NCI-H146 treated with DMSO at 0.1 percent for 48 hours (cell line): ENCODE data around the gene ABHD17C.
"Not testable (repeated sequence)": the region's sequence is repeated elsewhere in the genome, so short reads cannot be mapped to it uniquely, and the experiment has no call there.

Experiments used
- DNase-seq: peaks from one replicate; lab custom pipeline; 2025; ENCODE audit not compliant: unreplicated experiment; lab: John Stamatoyannopoulos, UW

Gene ABHD17C

DNA sequence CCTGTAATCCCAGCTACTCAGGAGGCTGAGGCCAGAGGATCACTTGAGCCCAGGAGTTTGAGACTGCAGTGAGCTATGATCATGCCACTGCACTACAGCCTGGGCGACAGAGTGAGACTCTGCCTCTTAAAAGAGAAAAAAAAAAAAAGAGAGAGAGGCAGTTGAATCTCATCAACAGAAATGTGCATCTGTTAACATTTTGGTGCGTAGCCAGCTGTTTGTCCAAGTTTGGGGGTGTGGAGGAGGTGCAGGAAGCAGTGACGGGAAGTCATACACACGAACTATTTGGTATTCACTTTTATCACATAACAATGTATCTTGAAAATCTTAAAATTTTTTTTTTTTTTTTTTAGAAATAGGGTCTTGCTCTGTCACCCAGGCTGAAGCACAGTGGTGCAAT lies 65.8 kb downstream of the ABHD17C start:
- no peak for DNase-seq

DNA sequence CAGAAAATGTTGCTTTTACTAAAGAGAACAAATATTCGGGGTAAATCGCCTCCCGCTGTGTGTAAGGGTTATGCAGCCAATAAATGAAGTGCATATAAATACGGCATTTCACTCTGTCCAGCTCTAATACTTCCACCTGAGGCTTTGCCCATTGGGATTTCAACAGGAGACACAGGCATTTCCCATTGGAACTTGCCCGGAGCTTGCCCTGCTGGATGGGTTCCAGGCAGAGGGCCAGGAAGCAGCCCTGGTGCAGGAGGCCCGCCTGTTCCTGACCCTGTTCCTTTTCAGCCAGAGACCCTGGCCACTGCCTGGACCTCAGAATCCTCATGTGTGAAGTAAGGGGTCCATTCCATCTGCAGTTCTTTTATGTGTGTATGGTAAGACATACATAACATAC lies 66.6 kb downstream of the ABHD17C start:
- no peak for DNase-seq

DNA sequence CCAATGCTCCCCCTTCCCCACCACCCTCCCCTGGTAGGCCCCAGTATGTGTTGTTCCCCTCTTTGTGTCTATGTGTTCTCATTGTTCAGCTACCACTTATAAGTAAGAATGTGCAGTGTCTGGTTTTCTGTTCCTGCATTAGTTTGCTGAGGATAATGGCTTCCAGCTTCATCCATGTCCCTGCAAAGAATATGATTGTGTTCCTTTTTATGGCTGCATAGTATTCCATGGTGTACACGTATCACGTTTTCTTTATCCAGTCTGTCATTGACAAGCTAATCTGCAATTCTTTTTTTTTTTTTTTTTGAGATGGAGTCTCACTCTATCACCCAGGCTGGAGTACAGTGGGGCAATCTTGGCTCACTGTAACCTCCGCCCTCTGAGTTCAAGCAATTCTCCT lies 68.1 kb downstream of the ABHD17C start:
- not testable (repeated sequence) for DNase-seq

DNA sequence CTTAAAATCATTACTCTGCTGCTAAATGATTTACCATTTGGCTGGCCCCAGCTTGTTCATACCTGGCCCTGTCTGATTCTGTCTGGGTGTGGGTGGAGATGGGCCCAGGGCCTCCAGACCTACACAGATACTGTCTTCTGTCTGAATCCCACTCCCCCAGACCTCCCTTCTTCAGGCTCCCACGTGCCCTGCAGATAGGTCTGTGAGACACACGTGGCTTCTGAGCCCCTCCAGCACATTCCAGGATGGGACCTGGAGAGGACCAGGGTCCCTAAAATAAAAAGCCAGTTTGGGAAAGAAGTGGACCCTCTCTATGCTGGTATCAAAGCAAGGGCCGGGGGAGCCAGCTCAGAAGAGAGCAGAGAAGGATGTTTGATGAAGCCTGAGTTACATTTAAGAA lies 69.4 kb downstream of the ABHD17C start:
- DNase-seq, result no peak

DNA sequence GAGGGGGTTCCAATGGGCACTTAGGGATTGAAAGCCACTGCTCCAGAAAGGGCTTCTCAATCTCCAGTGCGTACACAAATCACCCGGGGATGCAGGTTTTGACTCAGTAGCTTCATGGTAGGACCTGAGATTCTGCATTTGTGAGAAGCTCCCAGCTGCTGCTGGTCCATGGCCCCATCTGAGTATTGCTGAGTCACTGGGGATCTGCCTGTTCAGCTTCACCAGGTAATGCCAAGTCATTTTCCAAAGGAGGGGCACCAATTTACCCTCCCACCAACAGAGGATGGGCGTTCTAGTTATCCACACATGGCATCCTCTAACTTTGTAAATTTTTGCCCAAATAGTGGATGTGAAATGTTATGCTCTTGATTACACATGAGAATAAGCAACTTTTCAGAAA lies 71.2 kb downstream of the ABHD17C start:
- no peak for DNase-seq

DNA sequence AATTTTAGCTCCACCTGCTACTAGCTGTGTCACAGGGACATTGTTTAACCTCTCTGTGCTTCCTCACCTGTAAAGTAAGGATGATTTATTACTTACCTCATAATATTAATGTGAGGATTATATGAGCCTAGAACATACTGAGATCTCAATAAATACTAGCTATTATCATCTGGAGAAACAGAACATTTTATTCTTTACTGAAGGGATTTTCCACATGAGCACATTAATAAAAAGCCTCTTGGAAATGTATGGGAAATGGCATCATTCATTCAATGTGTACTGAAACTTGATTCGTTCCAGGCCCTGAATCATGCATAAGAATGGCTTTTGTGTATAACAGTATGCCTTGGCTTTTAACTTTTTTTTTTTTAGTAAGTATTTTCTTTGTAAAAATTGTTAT lies 73.0 kb downstream of the ABHD17C start:
- no peak for DNase-seq

DNA sequence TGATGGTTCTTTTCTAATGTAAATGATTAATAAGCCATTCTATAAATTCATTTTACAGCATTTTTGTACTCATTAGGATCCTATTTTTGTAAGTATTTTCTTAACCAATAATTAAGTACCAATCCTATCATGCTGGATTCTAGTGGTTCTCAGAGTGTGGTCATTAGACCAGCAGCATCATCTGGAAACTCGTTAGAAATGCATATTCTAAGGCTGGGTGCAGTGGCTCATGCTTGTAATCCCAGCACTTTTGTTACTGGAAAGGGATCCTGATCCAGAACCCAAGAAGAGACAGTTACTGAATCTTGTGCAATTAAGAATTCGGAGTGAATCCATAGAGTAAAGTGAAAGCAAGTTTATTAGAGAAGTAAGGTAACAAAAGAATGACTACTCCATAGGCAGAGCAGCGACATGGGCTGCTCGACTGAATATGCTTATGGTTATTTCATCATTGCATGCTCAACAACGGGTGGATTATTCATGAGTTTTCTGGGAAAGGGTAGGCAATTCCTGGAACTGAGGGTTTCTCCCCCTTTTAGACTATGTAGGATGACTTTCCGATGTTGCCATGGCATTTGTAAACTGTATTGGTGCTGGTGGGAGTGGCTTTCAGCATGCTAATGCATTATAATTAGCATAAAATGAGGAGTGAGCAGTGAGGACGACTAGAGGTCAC lies 74.2 kb downstream of the ABHD17C start:
- DNase-seq, result no peak

DNA sequence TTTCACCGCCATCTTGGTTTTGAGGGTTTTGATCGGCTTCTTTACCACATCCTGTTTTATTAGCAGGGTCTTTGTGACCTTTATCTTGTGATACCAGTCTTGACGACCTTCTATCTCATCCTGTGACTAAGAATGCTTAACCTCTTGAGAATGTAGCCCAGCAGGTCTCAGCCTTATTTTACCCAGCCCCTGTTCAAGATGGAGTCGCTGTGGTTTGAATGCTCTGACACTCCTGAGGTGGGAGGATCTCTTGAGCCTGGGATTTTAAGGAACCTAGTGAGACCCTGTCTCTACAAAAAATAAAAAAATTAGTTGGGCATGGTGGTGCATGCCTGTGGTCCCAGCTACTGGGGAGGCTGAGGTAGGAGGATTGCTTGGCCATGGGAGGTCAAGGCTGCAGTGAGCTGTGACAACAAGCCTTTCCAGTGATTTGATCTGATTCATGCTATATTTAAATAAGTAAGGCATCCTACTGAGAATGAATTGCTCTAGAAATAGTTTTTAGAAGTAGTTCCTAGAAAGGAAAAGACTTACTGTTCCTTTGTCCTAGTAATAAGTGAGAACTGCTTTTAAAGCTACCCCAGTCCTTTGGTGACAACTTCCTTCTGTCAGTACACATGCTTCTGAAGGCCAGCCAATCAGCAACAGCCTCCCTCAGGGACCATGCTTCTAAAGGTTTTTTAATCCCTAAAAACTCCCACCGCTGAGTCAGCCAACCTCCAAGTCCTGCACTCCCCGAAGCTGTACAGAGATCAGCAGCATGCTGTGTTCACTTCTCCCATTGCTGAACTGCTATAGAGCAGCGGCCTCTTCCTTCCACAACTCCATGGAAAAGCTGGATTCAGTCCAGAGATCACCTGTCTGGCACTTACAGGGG lies 75.0 kb downstream of the ABHD17C start:
- no peak for DNase-seq

DNA sequence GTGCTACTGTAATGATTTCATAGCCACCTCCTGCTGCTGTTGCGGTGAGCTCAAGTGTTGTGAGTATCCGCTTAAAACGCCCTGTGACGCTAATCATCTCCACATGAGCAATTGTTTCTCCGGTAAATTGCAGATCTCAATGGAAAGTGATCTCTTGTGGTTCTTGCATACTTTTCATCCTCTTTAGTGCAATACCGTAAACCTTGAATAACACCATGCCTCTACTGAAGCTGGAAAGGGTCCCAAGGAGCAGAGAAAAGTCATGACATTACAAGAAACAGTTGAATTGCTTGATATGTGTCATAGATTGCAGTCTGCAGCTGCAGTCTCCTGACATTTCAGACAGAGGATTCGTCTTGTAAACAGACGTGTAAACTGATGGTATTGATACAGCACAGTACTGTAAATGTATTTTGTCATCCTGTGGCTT lies 78.0 kb downstream of the ABHD17C start:
- peak; percentile 41 for DNase-seq

DNA sequence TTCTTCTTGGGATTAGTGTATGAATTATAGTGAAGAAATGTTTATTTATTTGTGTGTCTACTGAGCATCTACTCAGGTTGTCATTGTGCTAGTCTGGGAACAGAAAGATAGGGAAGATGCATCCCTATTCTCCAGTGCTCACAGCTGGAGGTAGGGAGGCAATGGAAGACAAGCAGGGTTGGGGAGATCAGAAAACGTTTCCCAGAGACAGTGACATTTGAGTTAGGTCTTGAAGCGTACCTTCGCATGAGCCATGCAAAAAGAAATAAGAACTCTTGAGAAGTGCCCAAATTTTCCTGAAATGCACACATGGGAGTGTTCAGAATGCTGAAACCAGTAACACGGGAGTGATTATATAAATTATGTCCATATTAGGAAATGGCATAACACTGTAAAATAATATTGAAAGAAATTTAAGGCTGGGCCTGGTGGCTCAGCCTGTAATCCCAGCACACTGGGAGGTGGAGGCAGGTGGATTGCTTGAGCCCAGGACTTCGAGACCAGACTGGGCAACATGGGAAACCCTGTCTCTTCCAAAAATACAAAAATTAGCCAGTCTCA lies 78.8 kb downstream of the ABHD17C start:
- DNase-seq, result no peak

DNA sequence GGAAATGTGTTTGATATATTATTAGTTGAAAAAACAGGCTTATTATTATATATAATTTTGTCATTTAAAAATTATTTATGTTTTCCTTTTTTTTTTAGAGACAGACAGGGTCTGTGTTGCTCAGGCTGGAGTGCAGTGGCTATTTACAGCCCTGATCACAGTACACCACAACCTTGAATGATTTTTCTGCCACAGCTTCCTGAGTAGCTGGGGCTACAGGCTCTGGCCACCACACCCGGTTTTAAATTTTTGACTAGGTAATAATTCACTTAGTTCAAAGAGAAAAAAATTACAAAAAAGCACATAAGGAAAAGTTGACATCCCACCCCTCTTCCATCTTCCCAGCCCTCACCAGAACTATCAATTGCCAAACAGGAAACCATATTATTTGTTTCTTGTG lies 79.4 kb downstream of the ABHD17C start:
- DNase-seq, result no peak

DNA sequence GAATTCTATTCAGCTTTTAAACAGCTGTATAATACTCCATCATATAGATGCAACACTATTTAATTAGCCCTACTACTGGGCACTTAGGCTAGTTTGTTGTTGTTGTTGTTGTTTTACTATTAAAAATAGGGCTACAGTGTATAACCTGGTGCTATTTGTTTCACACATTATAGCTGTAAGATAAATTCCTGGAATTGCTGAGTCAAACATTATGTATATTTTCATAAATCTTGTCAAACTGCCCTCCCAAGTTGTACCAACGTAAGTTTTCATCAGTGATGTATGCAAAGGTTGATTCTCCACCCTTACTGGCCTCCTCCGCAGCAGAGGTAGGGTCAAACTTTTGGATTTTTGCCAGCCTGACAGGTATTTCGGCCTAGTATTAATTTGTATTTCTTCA lies 80.2 kb downstream of the ABHD17C start:
- no peak for DNase-seq

DNA sequence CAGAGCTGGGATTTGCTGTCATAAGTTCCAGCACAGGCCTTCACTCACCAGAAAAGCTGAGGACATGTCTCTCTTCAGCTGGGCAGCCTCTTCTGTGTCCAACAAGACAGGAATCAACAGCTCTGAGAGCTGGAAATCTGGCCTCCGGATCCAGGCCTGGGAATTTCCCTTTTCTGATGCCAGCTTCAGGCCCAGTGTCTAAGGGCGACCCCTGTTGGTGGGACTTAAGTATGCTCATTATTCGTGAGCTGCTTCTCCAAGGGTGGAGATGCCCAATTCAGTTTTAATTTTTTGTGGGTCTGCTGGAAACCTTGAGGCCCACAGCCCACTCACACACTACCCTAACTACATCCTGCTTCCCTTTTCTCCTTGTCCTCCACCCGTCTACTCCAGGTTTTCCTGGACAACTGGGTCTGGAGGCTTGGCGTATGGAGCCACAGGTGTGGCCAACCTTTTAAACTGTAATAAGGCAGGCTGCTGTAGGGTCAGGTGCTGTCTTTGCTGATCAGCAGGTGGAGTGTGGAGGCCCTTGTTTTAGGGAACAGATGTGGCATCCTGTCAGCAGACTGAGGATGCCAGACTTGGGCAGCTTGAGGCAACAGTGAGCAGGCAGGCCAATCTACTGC lies 81.4 kb downstream of the ABHD17C start:
- DNase-seq, result peak; percentile 52

DNA sequence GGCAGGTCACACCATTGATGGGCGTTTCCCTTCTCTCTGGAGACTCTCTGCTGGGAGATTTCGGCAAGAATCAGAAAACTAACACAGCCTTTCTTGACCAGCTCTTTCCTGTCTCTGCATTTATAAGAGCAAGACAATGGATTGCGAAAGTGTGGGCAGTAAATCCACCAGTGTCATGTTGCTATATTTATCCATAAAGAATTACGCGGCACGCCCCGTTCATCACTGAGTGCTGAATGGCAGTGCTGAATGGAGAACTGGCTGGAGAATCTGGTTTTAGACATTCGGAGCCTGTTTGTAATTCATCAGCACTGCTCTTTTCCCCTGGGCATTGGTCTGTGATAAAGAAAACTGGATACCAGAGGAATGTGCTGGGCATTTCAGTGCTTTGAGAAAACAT lies 82.0 kb downstream of the ABHD17C start:
- DNase-seq, result no peak

DNA sequence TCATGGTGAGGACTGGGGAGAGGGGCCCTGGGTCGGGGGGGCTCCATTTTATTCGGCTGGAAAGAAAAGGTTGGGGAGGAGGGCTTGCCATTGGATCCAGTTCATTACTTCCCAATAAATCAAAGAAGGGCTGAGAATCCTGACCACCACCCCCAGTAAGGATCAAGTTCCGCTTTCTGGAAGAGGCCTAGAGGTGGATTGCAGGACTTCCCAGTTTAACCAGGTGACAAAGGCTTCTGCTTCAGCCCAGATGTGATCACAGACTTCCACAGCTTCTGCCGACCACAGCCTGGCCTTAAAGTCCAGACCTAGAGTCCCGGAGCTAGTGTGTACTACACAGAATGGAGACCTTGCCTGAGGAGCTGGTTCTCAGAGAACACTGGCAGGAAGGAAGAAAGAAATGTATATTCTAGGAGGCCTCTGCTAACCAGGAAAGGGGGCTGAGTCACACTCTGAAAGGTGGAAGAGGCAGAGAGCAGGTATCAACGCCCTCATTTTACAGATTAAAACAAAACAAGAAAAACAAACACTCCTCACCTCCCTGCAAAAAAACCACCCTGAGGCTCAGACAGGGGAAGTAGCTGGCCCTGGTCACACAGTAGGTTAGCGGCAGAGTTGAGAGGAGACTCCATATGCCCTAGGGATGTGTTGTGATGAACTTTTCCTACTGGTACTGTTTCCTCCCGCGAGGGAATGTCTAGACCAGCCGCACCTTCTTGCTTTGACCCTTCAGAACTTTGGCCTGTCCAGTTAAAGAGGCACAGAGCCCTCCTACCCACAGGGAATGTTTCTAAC lies 82.9 kb downstream of the ABHD17C start:
- DNase-seq, result no peak

DNA sequence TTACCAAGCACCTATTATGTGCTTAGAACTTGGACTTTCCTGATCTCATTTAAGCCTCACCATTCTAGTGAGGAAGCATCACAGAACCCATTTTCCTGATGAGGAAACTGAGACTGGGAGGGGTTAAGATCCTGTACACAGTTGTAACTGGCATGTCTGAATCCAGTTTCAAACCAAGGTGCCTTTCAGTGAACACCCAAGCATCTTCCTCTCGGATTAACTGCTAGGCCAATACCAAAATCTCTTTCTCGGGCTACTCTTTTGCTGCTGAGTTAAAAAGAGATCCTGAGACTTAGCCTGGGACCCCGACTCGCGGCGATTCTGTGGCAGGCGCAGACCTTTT lies 83.5 kb downstream of the ABHD17C start:
- DNase-seq, result peak; percentile 28

DNA sequence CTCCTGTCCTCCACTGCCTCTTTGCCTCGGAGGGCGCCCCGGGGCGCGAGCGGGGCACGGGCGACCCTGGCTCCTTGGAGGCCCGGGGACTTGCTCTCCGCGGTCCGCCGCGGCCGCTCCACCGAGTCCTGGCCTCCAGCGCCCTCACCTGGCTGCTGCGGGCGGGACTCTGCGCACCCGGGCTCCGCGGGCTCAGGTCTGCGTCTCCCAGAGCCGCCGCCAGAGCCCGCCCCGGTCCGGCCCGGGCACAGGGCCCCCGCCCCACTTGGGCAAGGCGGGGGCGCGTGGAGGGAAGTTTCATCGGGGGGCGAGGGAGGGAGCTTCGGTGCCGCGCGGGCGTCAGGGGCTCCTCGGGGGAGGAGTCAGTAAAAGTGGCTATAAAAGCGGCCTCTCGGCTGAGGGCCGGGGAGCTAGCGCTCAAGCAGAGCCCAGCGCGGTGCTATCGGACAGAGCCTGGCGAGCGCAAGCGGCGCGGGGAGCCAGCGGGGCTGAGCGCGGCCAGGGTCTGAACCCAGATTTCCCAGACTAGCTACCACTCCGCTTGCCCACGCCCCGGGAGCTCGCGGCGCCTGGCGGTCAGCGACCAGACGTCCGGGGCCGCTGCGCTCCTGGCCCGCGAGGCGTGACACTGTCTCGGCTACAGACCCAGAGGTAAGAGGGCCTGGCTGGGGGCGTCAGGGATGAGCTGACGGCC lies 84.0 kb downstream of the ABHD17C start, which contains the start of gene CEMIP:
Gene CEMIP (plus strand): TSS at position 407 of the 694 bp plus-strand sequence. CDS start 94,510 bp downstream, outside the sequence.
- DNase-seq, result peak; percentile 43

DNA sequence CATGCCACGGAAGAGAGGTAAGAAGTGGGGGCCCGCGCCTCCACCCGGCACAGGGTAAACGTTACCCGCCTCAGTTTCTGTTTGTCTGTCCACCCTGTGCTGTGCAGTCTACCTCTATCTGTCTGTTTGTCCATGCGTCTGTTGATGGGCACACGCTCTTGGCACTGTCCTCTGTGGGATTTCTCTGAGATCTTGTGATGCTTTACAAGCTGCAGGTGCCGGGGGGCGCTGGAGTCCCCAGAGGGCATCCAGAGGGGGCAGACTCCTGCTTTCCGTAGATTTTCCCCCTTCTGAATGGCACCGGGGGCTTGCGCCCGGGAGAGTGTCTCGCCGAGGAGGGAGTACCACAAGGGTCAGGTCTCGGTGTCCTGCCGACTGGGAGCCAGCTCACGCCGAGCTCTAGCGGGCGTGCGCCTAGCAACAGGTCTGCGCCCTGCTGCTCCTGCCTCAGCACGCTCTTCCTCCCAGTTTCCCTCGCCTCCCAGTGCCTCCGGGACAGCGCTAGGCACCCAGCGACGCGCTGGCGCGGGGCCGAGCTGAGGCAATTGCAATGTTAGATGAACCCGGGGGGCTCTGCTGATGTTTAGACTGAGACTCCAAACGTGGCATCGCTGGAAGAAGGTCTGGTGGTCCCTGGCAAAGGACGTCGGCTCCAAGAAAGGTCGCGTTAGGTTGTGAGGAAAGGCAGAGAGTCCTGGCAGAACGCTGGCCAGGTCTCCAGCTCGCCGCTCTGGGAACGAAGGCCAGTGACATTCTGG lies 84.7 kb downstream of the ABHD17C start:
- peak; percentile 43 for DNase-seq

DNA sequence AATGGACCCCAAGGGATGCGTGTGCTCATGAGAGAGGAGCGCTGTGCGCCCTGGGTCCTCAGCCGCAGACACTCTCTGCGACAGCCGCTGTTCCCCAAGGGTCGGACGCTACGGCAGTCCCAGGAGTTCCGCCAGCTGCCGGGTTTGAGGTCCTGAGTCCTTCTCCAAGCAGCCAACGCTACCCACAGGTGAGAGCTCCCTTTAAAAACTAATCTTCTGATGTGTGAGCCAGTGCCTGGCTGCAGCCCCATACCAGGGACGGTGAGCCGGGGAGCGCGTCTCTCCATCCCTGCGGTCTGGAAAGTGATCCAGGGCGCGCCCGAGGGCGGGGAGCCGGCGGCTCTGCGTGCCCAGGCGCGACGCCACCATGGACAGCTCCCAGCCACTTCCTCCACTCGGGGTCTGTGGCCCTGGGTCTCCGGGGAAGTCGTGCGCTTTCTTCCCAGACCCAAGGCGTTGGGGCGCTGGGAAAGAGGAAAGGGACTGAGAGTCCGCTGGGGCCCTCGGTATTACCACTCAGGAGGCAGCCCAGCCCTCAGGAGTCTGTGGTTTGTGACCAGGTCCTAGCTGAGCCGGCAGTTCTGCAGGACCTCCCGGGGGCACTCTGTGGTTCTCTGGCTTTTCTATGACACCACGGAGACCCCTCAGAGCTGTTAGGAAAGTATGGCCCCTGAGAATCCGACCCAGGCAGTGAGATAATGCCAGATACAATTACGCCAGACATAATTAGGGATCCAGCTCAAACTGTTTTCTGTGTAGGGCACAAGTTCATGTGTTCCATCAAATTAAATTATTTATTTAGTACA lies 85.5 kb downstream of the ABHD17C start:
- DNase-seq, result peak; percentile 12
